SK-N-SH (cell line): Measurements from ENCODE around the gene LRRC45. TPM values are rescaled to one million over a fixed set of nuclear protein-coding genes. Genes with fewer than 3 reads are reported as not detected.
A peak's percentile ranks its signal among the peaks of the same experiment; 100 is the strongest.

ENCODE experiments used
- CHD2 ChIP-seq: fragments of 150-350 bp; IDR thresholded peaks from 2 replicates; pipeline ENCODE4 v1.6.1; 2018; ENCODE audit warnings: low read length; ENCODE audit not compliant: partially characterized antibody
- ELF1 ChIP-seq: IDR thresholded peaks from 2 replicates; pipeline ENCODE4 v1.4.0; 2012
- FOSL2 ChIP-seq: IDR thresholded peaks from 2 replicates; pipeline ENCODE4 v1.4.0; 2012; ENCODE audit warnings: low read depth, mild to moderate bottlenecking, moderate library complexity, borderline replicate concordance
- FOXM1 ChIP-seq: IDR thresholded peaks from 2 replicates; pipeline ENCODE4 v1.4.0; 2012; ENCODE audit warnings: low read depth, mild to moderate bottlenecking
- GATA2 ChIP-seq: sonication (generic); formaldehyde crosslinking; IDR thresholded peaks from 2 replicates; pipeline ENCODE4 v1.5.0; 2020; ENCODE audit warnings: mild to moderate bottlenecking, missing genetic modification reagents
- MEF2A ChIP-seq: IDR thresholded peaks from 2 replicates; pipeline ENCODE4 v1.4.0; 2012; ENCODE audit warnings: low read depth, borderline replicate concordance
- NFIC ChIP-seq: IDR thresholded peaks from 2 replicates; pipeline ENCODE4 v1.4.0; 2012; ENCODE audit warnings: borderline replicate concordance
- NRF1 ChIP-seq: IDR thresholded peaks from 2 replicates; pipeline ENCODE4 v1.6.1; 2012; ENCODE audit warnings: low read depth, mild to moderate bottlenecking, low read length
- POLR2AphosphoS5 ChIP-seq: IDR thresholded peaks from 2 replicates; pipeline ENCODE4 v1.6.1; 2012; ENCODE audit warnings: low read depth, low read length
- RCOR1 ChIP-seq: fragments of 150-350 bp; IDR thresholded peaks from 2 replicates; pipeline ENCODE4 v1.6.1; 2017; ENCODE audit warnings: antibody characterized with exemption, low read length
- RXRA ChIP-seq: IDR thresholded peaks from 2 replicates; pipeline ENCODE4 v1.4.0; 2012; ENCODE audit warnings: low read depth, mild to moderate bottlenecking, borderline replicate concordance
- SIN3A ChIP-seq: IDR thresholded peaks from 2 replicates; pipeline ENCODE4 v1.6.1; 2012; ENCODE audit warnings: low read depth, mild to moderate bottlenecking, low read length, moderate library complexity, borderline replicate concordance
- TCF12 ChIP-seq: IDR thresholded peaks from 2 replicates; pipeline ENCODE4 v1.4.0; 2012
- TEAD4 ChIP-seq: IDR thresholded peaks from 2 replicates; pipeline ENCODE4 v1.4.0; 2012; ENCODE audit warnings: mild to moderate bottlenecking, borderline replicate concordance; ENCODE audit not compliant: insufficient read depth
- YY1 ChIP-seq: IDR thresholded peaks from 2 replicates; pipeline ENCODE4 v1.4.0; 2012; ENCODE audit warnings: low read depth, mild to moderate bottlenecking
- polyA plus RNA-seq, 3 experiments: library from polyadenylated mRNA; depleted of rRNA; stranded (reverse); fragments of >200 nt; gene quantifications; 2 replicates each; pipeline ENCODE4 v1.2.3, GENCODE V29; 2012
- TF ChIP-seq, protein P1 (sequence below): IDR thresholded peaks from 2 replicates; pipeline ENCODE4 v1.4.0; 2012; ENCODE audit warnings: low read depth
- TF ChIP-seq, protein P2 (sequence below): fragments of 150-350 bp; IDR thresholded peaks from 2 replicates; pipeline ENCODE4 v1.6.1; 2016; ENCODE audit warnings: mild to moderate bottlenecking, low read depth, low read length
- TF ChIP-seq, protein P3 (sequence below): IDR thresholded peaks from 2 replicates; pipeline ENCODE4; 2012
- TF ChIP-seq, protein P4 (sequence below): IDR thresholded peaks from 2 replicates; pipeline ENCODE4 v1.4.0; 2012; ENCODE audit warnings: low read depth, borderline replicate concordance

The LRRC45 gene
- polyA plus RNA-seq, 1 of the 3 experiments (the other 2 are of a cell fraction) = 31.5 TPM

DNA sequence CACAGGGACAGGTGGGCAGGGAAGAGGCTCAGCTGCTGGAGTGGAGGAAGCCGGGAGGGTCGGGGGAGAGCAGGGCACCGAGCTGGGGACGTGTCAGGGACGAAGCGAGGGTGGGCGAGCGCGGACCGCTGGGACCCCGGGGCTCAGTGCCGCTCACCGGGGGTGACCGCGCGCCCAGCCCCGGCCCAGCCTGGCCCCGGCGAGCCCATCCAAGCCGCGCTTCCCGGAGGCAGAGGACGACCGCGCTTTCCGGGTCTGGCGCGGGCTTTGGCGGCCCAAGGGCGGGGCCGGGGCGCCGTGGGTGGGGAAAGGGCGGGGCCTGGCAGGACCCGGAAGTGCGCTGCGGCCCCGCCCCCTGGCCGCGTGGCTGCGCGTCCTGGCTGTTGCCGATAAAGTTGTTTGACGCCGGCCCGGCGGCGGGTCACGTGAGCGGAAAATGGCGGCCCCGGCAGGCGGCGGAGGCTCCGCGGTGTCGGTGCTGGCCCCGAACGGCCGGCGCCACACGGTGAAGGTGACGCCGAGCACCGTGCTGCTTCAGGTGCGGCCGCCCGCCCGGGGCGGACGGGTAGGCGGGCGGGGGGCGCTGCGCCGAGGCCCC is 45.8 kb upstream of the LRRC45 start, which contains the start of gene ASPSCR1 (continued):
- TF ChIP-seq GATA2 (CRISPR knock-in tag) (no peak), FOSL2 (no peak; the same call in 1 of the 2 replicates), POLR2AphosphoS5 (peak; percentile 87), YY1 (peak; percentile 94), RXRA (no peak), NRF1 (peak; percentile 19; the same call in 1 of the 2 replicates), NFIC (no peak), CHD2 (peak; percentile 73), RCOR1 (peak; percentile 69), SIN3A (peak; percentile 98), FOXM1 (no peak), TEAD4 (no peak), TCF12 (no peak), MEF2A (no peak; the same call in 1 of the 2 replicates), ELF1 (peak; percentile 99)
- TF ChIP-seq, protein P1, sequence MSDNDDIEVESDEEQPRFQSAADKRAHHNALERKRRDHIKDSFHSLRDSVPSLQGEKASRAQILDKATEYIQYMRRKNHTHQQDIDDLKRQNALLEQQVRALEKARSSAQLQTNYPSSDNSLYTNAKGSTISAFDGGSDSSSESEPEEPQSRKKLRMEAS = peak; percentile 99
- TF ChIP-seq, protein P2, sequence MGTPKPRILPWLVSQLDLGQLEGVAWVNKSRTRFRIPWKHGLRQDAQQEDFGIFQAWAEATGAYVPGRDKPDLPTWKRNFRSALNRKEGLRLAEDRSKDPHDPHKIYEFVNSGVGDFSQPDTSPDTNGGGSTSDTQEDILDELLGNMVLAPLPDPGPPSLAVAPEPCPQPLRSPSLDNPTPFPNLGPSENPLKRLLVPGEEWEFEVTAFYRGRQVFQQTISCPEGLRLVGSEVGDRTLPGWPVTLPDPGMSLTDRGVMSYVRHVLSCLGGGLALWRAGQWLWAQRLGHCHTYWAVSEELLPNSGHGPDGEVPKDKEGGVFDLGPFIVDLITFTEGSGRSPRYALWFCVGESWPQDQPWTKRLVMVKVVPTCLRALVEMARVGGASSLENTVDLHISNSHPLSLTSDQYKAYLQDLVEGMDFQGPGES = no peak
- TF ChIP-seq, protein P3, sequence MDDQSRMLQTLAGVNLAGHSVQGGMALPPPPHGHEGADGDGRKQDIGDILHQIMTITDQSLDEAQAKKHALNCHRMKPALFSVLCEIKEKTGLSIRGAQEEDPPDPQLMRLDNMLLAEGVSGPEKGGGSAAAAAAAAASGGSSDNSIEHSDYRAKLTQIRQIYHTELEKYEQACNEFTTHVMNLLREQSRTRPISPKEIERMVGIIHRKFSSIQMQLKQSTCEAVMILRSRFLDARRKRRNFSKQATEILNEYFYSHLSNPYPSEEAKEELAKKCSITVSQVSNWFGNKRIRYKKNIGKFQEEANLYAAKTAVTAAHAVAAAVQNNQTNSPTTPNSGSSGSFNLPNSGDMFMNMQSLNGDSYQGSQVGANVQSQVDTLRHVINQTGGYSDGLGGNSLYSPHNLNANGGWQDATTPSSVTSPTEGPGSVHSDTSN = no peak
- TF ChIP-seq, protein P4, sequence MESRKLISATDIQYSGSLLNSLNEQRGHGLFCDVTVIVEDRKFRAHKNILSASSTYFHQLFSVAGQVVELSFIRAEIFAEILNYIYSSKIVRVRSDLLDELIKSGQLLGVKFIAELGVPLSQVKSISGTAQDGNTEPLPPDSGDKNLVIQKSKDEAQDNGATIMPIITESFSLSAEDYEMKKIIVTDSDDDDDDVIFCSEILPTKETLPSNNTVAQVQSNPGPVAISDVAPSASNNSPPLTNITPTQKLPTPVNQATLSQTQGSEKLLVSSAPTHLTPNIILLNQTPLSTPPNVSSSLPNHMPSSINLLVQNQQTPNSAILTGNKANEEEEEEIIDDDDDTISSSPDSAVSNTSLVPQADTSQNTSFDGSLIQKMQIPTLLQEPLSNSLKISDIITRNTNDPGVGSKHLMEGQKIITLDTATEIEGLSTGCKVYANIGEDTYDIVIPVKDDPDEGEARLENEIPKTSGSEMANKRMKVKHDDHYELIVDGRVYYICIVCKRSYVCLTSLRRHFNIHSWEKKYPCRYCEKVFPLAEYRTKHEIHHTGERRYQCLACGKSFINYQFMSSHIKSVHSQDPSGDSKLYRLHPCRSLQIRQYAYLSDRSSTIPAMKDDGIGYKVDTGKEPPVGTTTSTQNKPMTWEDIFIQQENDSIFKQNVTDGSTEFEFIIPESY = no peak
